Right renal pelvis (tissue), 4 donors: ENCODE measurements around the gene POLR2M. TPM values are rescaled to one million over a fixed set of nuclear protein-coding genes. Genes with fewer than 3 reads are reported as not detected.

Experiments
- DNase-seq, 4 donors: peaks; one replicate each; pipeline ENCODE4 v3.0.0-alpha.2; 2013; ENCODE audit warnings: low read depth in 4 of 4, low spot score in 3 of 4, missing footprints in 1 of 4
- polyA plus RNA-seq, 4 donors: library from polyadenylated mRNA; unstranded; fragments of 120-200 nt; gene quantifications; one replicate each; pipeline ENCODE4 v1.2.1, GENCODE V29; 2013; ENCODE audit not compliant: insufficient read length in 4 of 4

POLR2M gene
- polyA plus RNA-seq, 4 donors: 86.7 to 115 (median 114) TPM

DNA sequence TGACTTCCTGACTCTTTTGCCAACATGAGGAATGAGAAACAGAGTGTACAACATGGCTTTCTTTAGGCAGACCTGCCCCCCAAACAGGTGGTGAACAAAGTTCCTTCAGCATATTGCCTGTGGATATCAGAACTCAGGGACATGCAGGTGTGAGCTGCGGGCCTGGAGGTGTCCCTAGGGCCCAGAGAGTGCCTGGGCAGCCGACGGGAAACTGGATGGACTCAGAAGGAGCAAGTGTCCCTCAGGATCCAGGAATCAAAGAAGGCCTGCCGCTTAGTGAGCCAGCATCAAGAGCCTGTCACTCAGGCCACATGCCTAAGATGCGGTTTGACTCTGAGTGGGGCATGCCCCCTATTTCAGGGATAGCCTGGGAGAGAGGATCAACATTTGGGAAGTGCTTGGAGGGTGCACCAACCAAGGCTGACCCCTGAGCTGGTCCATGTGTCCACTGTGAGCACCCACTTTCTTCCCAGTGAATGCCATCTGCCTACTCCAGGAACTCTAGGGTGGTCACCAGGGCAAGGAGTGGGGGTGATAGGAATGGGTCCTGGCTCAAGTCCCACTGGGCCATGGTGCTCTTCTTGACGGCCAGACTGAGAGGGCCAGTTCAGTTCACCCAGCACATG, 16.1 kb upstream of the POLR2M start:
- DNase-seq: no peak

DNA sequence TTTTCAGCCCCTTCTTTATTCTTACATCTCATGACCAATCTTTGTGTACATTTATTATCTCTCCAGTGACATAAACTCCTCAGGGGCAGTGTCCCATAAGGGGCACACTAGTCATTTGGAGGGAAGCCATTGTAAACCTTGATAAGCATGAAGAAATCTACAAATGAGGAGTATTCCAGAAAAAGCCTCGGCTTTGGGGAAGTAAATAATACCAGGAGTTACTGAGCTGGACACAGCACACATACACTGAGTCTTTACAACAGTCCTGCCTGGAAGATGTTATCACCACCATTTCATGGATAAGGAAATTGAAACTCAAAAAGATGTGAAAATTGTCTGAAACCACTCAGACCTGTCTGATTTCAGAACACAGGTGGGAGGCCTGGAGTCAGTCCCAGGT, 15.4 kb upstream of the POLR2M start:
- no peak for DNase-seq

GRCh38 chr15:57692709-57693108, 13.8 kb upstream of the POLR2M start:
- DNase-seq: no peak

GRCh38 chr15:57694279-57694678, 12.2 kb upstream of the POLR2M start:
- DNase-seq: no peak

DNA sequence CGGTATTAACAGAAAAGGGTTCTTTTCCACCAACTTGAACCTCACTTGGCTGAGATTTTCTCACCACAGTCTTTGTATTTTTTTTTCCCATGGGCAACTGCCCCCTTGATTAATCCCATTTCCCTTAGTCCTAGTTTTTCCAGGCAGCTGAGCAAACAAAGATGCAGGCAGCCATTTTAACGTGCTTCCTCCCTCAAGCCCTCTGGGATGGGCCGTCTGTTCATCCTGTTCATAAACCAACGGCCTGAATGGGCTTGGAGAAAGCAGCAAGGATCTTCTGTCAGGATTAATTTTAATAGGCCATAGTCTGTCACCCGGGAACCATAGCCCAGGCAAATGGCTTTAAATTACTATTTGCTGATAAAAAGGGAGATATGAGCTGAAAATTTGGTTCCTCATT, 10.4 kb upstream of the POLR2M start:
- DNase-seq: no peak

- DNase-seq: no peak
These were observed 8.9 kb upstream of the POLR2M start for GRCh38 chr15:57697588-57697987.

GRCh38 chr15:57698243-57698642, 8.3 kb upstream of the POLR2M start:
- DNase-seq: no peak

DNA sequence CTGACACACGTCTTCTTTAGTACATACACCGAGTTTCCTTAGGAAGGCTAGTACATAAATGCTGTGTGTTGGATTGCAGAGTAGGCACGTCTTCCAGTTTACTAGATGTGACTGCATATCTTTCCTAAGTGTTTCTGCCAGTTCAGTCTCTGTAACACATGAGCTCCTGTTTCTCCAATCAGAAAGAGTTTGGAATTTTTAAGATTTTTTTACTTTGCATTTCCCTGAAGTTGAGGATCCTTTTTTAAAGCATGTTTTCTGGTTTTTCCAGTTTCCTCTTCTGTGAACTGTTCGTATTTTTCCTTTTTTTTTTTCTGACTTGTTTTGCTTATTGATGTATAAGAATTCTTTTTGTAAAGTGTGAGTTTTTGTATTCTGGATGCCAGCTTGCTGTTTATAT, 7.5 kb upstream of the POLR2M start:
- DNase-seq: no peak

DNA sequence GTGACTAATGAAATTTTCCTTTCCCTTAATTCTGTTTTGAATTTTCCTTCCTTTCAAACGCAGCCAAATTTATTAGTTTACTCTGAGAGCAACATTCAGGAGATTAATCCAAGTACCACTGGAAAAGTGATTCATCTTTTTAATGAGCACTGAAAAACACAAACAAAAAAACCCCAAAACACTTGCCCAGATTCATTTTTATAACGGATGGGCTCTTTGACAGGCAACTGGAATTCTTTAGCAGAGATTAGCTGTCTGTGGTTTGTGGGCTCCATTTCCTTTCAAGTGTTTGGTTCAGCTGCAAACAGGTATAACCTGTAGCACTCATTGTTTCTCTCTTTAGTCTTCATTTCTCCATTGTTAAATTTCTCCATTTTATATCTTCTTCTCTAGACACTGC, 3.1 kb upstream of the POLR2M start:
- no peak for DNase-seq

- DNase-seq: no peak
These were observed 2.1 kb upstream of the POLR2M start for GRCh38 chr15:57704441-57704840.

GRCh38 chr15:57705746-57706404, 639 bp upstream of the POLR2M start:
- no peak for DNase-seq

DNA sequence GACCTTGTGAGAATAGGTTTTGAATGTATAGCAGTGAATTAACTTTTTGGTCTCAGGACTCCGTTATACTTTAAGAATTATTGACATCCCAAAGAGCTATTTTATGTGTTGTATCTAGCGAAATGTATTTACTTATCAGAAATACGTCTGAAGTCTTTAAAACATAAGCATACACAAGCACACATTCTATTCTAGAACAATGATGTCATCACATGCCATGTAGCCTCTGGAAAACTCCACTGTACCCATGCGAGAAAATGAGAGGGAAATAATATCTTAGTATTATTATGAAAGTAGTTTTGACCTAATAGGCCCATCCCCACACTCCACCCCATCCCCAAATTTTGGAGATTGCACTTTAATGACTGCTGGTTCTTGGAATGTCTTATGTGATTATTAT, 1.5 kb downstream of the POLR2M start:
- no peak for DNase-seq

DNA sequence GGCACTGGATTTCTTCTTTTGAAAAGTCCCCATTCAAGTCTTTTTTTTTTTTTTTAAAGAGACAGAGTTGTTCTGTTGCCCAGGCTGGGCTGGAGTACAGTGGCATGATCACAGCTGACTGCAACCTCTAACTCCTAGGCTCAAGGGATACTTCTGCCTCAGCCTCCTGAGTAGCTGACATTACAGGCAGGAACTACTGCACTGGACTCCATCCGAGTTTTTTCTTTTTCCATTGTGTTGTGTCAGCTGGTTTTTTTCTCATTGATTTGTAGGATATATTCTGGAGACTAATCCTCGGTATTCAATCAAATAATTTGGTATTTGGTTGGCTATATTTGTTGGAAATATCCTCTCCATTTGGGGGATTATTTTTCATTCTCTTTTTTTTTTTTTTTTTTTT, 11.8 kb downstream of the POLR2M start:
- no peak for DNase-seq

- DNase-seq: peak in 1 of 4 donors; percentile 67
These were observed 14.4 kb downstream of the POLR2M start for GRCh38 chr15:57720867-57721266.

- no peak for DNase-seq
These were observed 19.9 kb downstream of the POLR2M start for GRCh38 chr15:57726411-57726810.

DNA sequence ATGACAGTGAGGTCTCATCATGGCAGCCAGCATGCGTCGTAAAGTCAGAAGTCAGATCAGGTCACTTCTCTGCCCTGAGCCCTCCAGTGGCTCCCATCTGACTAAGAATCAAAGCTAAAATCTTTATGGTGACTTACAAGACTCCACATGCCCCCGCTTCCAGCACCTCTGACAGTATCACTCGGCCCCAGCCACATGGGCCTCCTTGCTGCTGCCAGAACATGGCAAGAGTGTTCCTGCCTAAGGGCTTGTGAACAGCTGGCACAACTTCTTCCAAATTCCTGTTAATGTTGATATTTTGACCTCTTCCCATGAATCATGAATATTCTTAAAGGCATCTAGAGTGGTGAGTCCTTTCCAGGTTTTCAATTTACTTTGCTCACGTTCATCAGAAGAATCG, 20.5 kb downstream of the POLR2M start:
- DNase-seq: no peak

DNA sequence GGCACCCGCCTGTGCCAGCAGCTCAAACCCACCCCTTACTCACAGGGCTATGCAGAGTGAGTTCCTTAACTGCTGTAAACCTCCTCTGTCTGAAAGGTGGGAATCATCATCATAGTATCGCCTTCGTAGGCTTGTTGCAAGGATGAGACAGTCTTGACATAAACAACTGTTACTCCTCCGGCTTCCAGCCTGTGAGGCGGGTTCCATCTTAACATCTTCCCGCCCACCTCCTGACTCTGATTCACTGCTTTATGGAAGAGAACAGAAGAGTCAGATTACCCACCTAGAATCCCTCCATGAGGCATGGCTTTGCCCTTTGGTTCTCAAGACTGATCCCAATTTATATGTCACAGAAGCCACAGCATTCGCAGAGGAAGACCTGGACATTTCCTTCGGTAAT, 21.9 kb downstream of the POLR2M start:
- DNase-seq: no peak

DNA sequence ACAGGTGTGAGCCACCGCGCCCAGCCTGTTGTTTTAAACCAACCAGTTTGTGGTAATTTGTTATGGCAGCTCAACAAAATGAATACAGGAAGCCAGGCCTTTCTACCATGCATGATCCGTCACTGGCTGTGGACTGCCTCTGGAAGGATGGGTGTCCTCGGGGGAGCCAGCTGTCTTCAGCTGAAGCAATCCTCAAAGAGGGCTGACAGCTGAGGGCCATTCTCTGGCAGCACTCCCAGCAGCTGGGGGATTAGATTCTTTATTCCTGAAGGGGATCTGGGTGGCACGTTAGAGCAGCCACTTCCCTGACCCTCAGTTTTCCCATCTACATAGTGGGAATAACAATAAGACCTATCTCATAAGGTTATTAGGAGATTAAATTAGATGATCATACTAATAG, 24.4 kb downstream of the POLR2M start:
- no peak for DNase-seq

- no peak for DNase-seq
These were observed 25.1 kb downstream of the POLR2M start for GRCh38 chr15:57731530-57732103.

DNA sequence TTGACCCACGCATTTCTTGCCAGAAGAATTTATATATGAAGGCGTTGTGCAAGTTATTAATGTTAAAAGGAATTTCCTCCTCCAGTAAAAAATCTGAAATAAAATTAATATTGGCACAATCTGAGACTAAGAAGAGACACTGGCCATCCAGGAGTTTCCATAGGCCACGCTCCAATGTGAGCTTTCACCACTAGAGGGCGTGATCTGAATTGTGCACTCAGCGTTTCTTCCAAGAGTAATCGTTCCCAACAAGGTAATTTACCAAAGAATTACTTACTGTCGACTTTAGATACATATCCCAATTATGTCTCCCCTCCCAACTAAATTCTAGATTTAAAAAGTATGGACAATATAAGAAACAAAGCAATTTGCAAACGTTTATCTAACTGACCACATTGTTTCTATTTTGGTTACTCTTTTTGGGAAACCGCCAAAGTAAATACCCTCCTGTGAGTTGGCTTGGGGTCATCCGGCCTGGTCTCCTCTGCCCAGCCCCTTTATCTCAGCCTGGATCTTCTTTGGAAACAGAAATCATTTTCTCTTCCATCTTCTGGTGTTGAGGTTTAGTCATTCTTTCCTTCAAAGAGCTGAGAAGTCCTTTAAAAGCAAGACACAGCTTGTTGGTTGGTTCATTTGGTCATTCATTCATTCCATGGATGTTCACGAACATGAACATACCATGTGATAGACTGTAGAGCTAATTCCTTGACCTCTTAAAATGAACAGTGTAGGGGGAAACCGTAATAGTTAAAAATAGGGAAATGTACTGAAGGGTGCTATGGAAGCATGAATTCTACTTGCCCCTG, 26.2 kb downstream of the POLR2M start:
- no peak for DNase-seq

DNA sequence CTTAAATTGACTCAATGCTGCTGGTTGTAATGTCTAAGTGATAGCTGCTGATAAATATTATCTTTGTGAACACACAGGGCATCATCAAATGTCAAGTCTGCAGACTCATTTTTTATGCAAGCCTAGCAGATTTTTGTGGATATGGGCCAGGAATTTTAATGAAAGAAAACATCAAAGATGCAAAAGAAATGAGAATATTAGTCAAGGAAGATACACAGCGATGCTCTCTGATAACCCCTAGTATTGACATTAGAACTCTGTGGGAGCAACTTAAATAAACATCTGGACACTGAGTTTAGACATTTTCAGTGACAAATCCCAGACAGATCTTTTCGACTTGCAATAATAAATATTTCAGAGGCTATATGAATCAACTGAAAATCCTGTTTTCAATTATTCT, 28.3 kb downstream of the POLR2M start:
- no peak for DNase-seq

- DNase-seq: no peak
These were observed 28.9 kb downstream of the POLR2M start for GRCh38 chr15:57735431-57735830.
